22Rv1 (cell line): ENCODE results near the gene CPXM2.

Source experiments
- H3K27ac ChIP-seq: fragments of 450-650 bp; 2 replicates; pipeline ENCODE4 v1.5.1; 2017
- ZFX ChIP-seq: fragments of 450-650 bp; IDR thresholded peaks from 2 replicates; pipeline ENCODE4 v1.6.1; 2017; ENCODE audit warnings: antibody characterized with exemption, borderline replicate concordance
- TF ChIP-seq, protein P1 (sequence below): fragments of 450-650 bp; IDR thresholded peaks from 2 replicates; pipeline ENCODE4 v1.5.1; 2017; ENCODE audit warnings: mild to moderate bottlenecking

CPXM2 gene

GRCh38 chr10:123904834-123905409 lies 13.3 kb upstream of the CPXM2 start:
- no peak for TF ChIP-seq ZFX
- TF ChIP-seq, protein P1, sequence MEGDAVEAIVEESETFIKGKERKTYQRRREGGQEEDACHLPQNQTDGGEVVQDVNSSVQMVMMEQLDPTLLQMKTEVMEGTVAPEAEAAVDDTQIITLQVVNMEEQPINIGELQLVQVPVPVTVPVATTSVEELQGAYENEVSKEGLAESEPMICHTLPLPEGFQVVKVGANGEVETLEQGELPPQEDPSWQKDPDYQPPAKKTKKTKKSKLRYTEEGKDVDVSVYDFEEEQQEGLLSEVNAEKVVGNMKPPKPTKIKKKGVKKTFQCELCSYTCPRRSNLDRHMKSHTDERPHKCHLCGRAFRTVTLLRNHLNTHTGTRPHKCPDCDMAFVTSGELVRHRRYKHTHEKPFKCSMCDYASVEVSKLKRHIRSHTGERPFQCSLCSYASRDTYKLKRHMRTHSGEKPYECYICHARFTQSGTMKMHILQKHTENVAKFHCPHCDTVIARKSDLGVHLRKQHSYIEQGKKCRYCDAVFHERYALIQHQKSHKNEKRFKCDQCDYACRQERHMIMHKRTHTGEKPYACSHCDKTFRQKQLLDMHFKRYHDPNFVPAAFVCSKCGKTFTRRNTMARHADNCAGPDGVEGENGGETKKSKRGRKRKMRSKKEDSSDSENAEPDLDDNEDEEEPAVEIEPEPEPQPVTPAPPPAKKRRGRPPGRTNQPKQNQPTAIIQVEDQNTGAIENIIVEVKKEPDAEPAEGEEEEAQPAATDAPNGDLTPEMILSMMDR, result no peak

DNA sequence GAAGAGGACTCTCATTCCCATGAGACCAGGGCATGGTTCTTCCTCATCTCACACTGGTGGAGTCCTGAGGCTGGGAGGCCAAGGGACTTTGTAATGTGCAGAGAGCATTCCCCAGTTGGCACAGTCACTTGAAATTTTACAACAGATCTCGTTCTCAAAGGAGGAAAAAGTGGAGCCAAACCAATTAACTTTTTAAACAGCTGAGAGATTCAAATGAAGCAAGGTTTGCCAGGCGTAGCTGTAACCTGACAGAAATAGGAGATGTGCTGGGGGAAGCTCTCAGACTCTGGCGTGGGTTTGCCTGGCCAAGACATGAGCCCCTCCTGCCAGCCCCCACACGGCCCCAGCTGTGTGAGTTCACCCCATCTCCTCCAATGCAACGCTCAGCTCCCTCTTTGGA lies 12.0 kb upstream of the CPXM2 start:
- TF ChIP-seq, protein P1, result no peak
- no peak for TF ChIP-seq ZFX

More at GRCh38 chr10:123904834-123905409, 13.3 kb upstream of the CPXM2 start:
- H3K27ac ChIP-seq, result no peak overlapping the region

GRCh38 chr10:123901621-123902020 lies 10.0 kb upstream of the CPXM2 start:
- TF ChIP-seq, protein P1, result no peak
- TF ChIP-seq ZFX, result no peak

More for the DNA sequence above, 12.0 kb upstream of the CPXM2 start:
- no peak overlapping the region for H3K27ac ChIP-seq

GRCh38 chr10:123897146-123897545 lies 5.5 kb upstream of the CPXM2 start:
- TF ChIP-seq, protein P1, result 0 out of 2 replicates have a peak, but pooled peaks have one; percentile 27
- TF ChIP-seq ZFX, result no peak
- no peak overlapping the region for H3K27ac ChIP-seq

More at GRCh38 chr10:123901621-123902020, 10.0 kb upstream of the CPXM2 start:
- H3K27ac ChIP-seq, result no peak overlapping the region

DNA sequence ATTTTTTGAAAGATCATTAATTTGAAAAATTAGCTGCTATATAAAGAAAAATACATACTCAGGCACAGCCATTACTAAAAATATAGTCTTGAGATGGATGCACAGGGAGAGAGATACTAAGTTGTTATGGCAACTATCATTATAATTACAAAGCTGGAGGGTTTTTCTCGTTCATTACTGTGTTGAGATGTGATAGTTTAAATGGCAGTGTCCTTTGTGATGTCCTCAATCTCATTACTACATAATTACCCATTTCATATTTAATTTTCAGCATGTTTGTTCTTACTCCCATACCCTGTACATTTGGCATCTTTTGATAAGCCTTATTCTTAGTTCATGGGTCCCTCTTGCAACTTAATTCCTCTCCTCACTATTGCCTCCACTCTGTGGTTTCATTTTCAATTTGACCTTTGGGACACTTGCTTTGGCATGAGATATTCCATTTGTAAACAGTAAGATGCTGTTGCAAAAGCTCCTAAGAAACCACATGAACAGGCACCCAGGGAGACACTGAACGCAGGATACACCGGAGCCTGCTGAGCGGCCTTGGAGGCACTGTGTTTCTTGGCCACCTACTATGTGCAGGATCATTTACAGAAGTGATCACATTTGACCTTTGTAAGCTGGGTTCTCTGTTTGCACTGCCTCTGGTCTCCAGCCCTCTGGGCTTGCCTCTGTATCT lies 4.8 kb upstream of the CPXM2 start:
- H3K27ac ChIP-seq, result no peak overlapping the region
- TF ChIP-seq, protein P1, result no peak

- TF ChIP-seq, protein P1, result no peak
- no peak for TF ChIP-seq ZFX
Observed at GRCh38 chr10:123893651-123894050, 2.0 kb upstream of the CPXM2 start.

DNA sequence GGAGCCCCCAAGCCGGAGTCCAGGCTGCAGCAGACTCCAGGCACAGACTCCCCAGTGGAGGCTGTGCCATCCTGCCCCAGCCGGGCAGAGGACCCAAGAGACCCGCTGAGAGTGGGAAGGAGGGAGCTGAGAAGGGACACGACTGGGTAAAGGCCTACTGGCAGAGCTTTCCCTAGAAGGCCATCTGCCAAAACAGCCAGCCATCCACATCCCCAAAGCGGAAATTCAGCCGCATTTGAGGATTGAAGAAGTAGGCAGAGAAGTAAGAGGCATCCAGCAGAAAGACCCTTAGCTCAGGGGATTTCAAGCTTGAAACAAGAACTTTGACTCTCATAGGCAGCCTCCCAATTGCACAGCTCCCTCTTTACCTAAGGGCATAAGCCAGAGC lies 857 bp downstream of the CPXM2 start:
- H3K27ac ChIP-seq, result no peak overlapping the region
- TF ChIP-seq, protein P1, result no peak
- TF ChIP-seq ZFX, result no peak

More at GRCh38 chr10:123893651-123894050, 2.0 kb upstream of the CPXM2 start:
- H3K27ac ChIP-seq, result no peak overlapping the region
